ENCODE data around the gene SNX15. TPM values are rescaled to one million over a fixed set of nuclear protein-coding genes. Genes with fewer than 3 reads are reported as not detected.
"Not testable (repeated sequence)": the region's sequence is repeated elsewhere in the genome, so short reads cannot be mapped to it uniquely, and the experiment has no call there.

SNX15 gene
- total RNA-seq, 1 donor from 2014 or later, result 26.9 TPM

GRCh38 chr11:64999478-64999877 lies 27.8 kb upstream of the SNX15 start:
- H3K27me3 Mint-ChIP-seq (ENCODE audit: unreplicated experiment), result no peaks in the 10 kb centered on the region
- no peaks in the 10 kb centered on the region for H3K36me3 Mint-ChIP-seq (ENCODE audit: unreplicated experiment)
- TF ChIP-seq, protein P1, sequence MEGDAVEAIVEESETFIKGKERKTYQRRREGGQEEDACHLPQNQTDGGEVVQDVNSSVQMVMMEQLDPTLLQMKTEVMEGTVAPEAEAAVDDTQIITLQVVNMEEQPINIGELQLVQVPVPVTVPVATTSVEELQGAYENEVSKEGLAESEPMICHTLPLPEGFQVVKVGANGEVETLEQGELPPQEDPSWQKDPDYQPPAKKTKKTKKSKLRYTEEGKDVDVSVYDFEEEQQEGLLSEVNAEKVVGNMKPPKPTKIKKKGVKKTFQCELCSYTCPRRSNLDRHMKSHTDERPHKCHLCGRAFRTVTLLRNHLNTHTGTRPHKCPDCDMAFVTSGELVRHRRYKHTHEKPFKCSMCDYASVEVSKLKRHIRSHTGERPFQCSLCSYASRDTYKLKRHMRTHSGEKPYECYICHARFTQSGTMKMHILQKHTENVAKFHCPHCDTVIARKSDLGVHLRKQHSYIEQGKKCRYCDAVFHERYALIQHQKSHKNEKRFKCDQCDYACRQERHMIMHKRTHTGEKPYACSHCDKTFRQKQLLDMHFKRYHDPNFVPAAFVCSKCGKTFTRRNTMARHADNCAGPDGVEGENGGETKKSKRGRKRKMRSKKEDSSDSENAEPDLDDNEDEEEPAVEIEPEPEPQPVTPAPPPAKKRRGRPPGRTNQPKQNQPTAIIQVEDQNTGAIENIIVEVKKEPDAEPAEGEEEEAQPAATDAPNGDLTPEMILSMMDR (IDR thresholded peaks at IDR 0.05), result no peak
- no peak for DNase-seq (ENCODE audit: extremely low spot score, unreplicated experiment)
- H3K4me3 Mint-ChIP-seq (ENCODE audit: unreplicated experiment), result no peak overlapping the region
- no peak overlapping the region for H3K27ac Mint-ChIP-seq (ENCODE audit: unreplicated experiment)
- H3K4me1 Mint-ChIP-seq (ENCODE audit: unreplicated experiment), result peaks cover 9% of the 10 kb centered on the region
- H3K9me3 Mint-ChIP-seq (ENCODE audit: unreplicated experiment), result no peaks in the 10 kb centered on the region

DNA sequence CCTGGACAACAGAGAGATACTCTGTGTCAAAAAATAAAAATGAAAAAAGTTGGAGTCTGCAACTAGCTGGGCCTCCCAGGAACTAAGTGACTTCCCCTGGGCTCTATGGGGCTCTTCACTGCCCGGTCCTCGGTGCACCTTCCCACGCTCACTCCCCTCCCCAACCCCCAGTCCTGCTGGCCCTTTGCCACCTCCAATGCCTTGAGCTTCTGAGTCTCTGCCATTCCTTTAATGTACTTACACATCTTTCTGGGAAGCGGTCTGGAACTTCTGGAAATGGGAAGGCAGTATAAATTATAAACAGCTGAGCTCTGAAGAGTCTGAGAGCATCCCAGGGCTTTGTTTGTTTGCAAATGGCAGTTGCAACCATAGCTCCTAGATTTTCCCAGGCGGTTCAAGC lies 24.5 kb upstream of the SNX15 start:
- H3K4me3 Mint-ChIP-seq (ENCODE audit: unreplicated experiment), result no peak overlapping the region
- no peak for DNase-seq (ENCODE audit: extremely low spot score, unreplicated experiment)
- no peaks in the 10 kb centered on the region for H3K9me3 Mint-ChIP-seq (ENCODE audit: unreplicated experiment)
- H3K27ac Mint-ChIP-seq (ENCODE audit: unreplicated experiment), result no peak overlapping the region
- H3K27me3 Mint-ChIP-seq (ENCODE audit: unreplicated experiment), result no peaks in the 10 kb centered on the region
- H3K36me3 Mint-ChIP-seq (ENCODE audit: unreplicated experiment), result no peaks in the 10 kb centered on the region
- TF ChIP-seq, protein P1 (IDR thresholded peaks at IDR 0.05), result no peak
- peaks cover 5% of the 10 kb centered on the region for H3K4me1 Mint-ChIP-seq (ENCODE audit: unreplicated experiment)

- Mint-ChIP-seq H3K4me1 (ENCODE audit: unreplicated experiment) (peaks cover 5% of the 10 kb centered on the region), H3K27ac (ENCODE audit: unreplicated experiment) (no peak overlapping the region), H3K4me3 (ENCODE audit: unreplicated experiment) (no peak overlapping the region), H3K36me3 (ENCODE audit: unreplicated experiment) (no peaks in the 10 kb centered on the region), H3K27me3 (ENCODE audit: unreplicated experiment) (no peaks in the 10 kb centered on the region), H3K9me3 (ENCODE audit: unreplicated experiment) (no peaks in the 10 kb centered on the region)
- TF ChIP-seq, protein P1 (IDR thresholded peaks at IDR 0.05), result no peak
- no peak for DNase-seq (ENCODE audit: extremely low spot score, unreplicated experiment)
These were observed 24.0 kb upstream of the SNX15 start for GRCh38 chr11:65003282-65003681.

- not testable (repeated sequence) for H3K27me3 Mint-ChIP-seq (ENCODE audit: unreplicated experiment); H3K4me3 Mint-ChIP-seq (ENCODE audit: unreplicated experiment); H3K9me3 Mint-ChIP-seq (ENCODE audit: unreplicated experiment); H3K4me1 Mint-ChIP-seq (ENCODE audit: unreplicated experiment); H3K27ac Mint-ChIP-seq (ENCODE audit: unreplicated experiment); H3K36me3 Mint-ChIP-seq (ENCODE audit: unreplicated experiment); DNase-seq (ENCODE audit: extremely low spot score, unreplicated experiment)
These were observed 23.3 kb upstream of the SNX15 start for GRCh38 chr11:65003968-65004367.

- Mint-ChIP-seq H3K36me3 (ENCODE audit: unreplicated experiment) (no peaks in the 10 kb centered on the region), H3K9me3 (ENCODE audit: unreplicated experiment) (no peaks in the 10 kb centered on the region), H3K27me3 (ENCODE audit: unreplicated experiment) (no peaks in the 10 kb centered on the region), H3K4me3 (ENCODE audit: unreplicated experiment) (no peak overlapping the region), H3K4me1 (ENCODE audit: unreplicated experiment) (peaks cover 6% of the 10 kb centered on the region), H3K27ac (ENCODE audit: unreplicated experiment) (no peak overlapping the region)
- TF ChIP-seq, protein P1 (IDR thresholded peaks at IDR 0.05), result no peak
- DNase-seq (ENCODE audit: extremely low spot score, unreplicated experiment), result no peak
These were observed 19.2 kb upstream of the SNX15 start for GRCh38 chr11:65008016-65008415.

- TF ChIP-seq, protein P1 (IDR thresholded peaks at IDR 0.05), result no peak
- Mint-ChIP-seq H3K9me3 (ENCODE audit: unreplicated experiment) (no peaks in the 10 kb centered on the region), H3K27ac (ENCODE audit: unreplicated experiment) (no peak overlapping the region), H3K4me1 (ENCODE audit: unreplicated experiment) (peaks cover 11% of the 10 kb centered on the region), H3K4me3 (ENCODE audit: unreplicated experiment) (no peak overlapping the region), H3K27me3 (ENCODE audit: unreplicated experiment) (no peaks in the 10 kb centered on the region), H3K36me3 (ENCODE audit: unreplicated experiment) (no peaks in the 10 kb centered on the region)
- no peak for DNase-seq (ENCODE audit: extremely low spot score, unreplicated experiment)
These were observed 18.4 kb upstream of the SNX15 start for GRCh38 chr11:65008873-65009272.
